Sigmoid colon (tissue), 7 donors: ENCODE data around the gene BBS4. TPM values are rescaled to one million over a fixed set of nuclear protein-coding genes. Genes with fewer than 3 reads are reported as not detected.
A peak's percentile ranks its signal among the peaks of the same experiment; 100 is the strongest.

ENCODE experiments used
- DNase-seq: peaks from one replicate; pipeline ENCODE4 v3.0.0-alpha.2; 2019
- H3K27ac ChIP-seq, 4 donors: fragments of 200-600 bp; sonication (generic); one replicate each; pipeline ENCODE4 v1.5.1; 2016 to 2019; ENCODE audit warnings: mild to moderate bottlenecking in 1 of 4
- H3K27me3 ChIP-seq, 3 donors: fragments of 200-600 bp; sonication (generic); one replicate each; pipeline ENCODE4 v1.5.1; 2019; ENCODE audit warnings: mild to moderate bottlenecking in 1 of 3
- H3K36me3 ChIP-seq, 4 donors: fragments of 200-600 bp; sonication (generic); one replicate each; pipeline ENCODE4 v1.5.1; 2016 to 2019
- H3K4me1 ChIP-seq, 4 donors: fragments of 200-600 bp; sonication (generic); one replicate each; pipeline ENCODE4 v1.5.1; 2017 to 2019
- H3K4me3 ChIP-seq, 4 donors: fragments of 200-600 bp; sonication (generic); one replicate each; pipeline ENCODE4 v1.5.1; 2017 to 2019; ENCODE audit warnings: mild to moderate bottlenecking in 2 of 4, moderate library complexity in 1 of 4
- H3K9me3 ChIP-seq, 4 donors: fragments of 200-600 bp in 3 of 4; sonication (generic) in 3 of 4; one replicate each; pipeline versions ENCODE4 v1.5.1 to v1.6.1; 2013 to 2019
- CTCF ChIP-seq, 4 experiments: fragments of 450-650 bp in 3 of 4; fragments of 200-600 bp in 1 of 4; IDR thresholded peaks; one replicate each; pipeline ENCODE4 v1.5.1; 2016 to 2019; ENCODE audit warnings: antibody characterized with exemption in 4 of 4, mild to moderate bottlenecking in 3 of 4, moderate library complexity in 2 of 4
- EP300 ChIP-seq, 4 donors: sonication (generic); formaldehyde crosslinking; IDR thresholded peaks; one replicate each; pipeline ENCODE4 v1.6.1; 2017; ENCODE audit warnings: antibody characterized with exemption in 4 of 4
- POLR2A ChIP-seq, 2 donors: fragments of 450-650 bp; IDR thresholded peaks; one replicate each; pipeline ENCODE4 v1.6.1; 2016; ENCODE audit warnings: antibody characterized with exemption in 2 of 2, mild to moderate bottlenecking in 2 of 2, moderate library complexity in 2 of 2
- POLR2AphosphoS5 ChIP-seq, 4 donors: sonication (generic); formaldehyde crosslinking; IDR thresholded peaks; one replicate each; pipeline ENCODE4 v1.6.1; 2017; ENCODE audit warnings: antibody characterized with exemption in 4 of 4
- WGBS, 2 donors: extraction: QIAGEN DNeasy Blood & Tissue Kit; methylation state at CpG; one replicate each; pipeline ENCODE4 v1.1.7; 2013; 5-methylcytosine and 5-hydroxymethylcytosine counted together
- intact Hi-C: fragments of 100-400 bp; cut with DNase I; formaldehyde crosslinking; loops from one replicate; pipeline ENCODE4 v1.15.1; 2023
- polyA plus RNA-seq, 3 donors: library from polyadenylated mRNA; stranded (reverse); fragments of 200-250 nt; gene quantifications; one replicate each; pipeline ENCODE4 v1.2.3, GENCODE V29; 2013
- total RNA-seq, 4 donors: library from RNA; depleted of rRNA; stranded (reverse); fragments of >200 nt; gene quantifications; one replicate each; pipeline ENCODE4 v1.1.0, GENCODE V29; 2016
- donor health status: healthy with polysubstance abuse.
- donor health status: Bipolar disorder and iron deficiency.
- donor health status: healthy.

BBS4 gene
- total and polyA plus RNA-seq, 7 donors: 4.4 to 34.3 (median 18.3) TPM

GRCh38 chr15:72782274-72783003 is 96.4 kb downstream of the BBS4 start:
- H3K4me1 ChIP-seq: peaks cover 0 to 27% (median 20%) of the 10 kb centered on the region in 4 donors
- peak overlapping the region; percentile 82 to 93 (median 86) for H3K4me3 ChIP-seq
- H3K9me3 ChIP-seq: no peaks in the 10 kb centered on the region
- intact Hi-C loops: loop anchor here (5.0 kb wide), 4 partner anchors 310 to 850 kb away; partner anchors contain the start of genes ARIH1, MYO9A, NPTN and SENP8
- DNase-seq: no peak
- TF ChIP-seq EP300 (IDR thresholded peaks at IDR 0.05): no peak
- no peak for TF ChIP-seq CTCF (IDR thresholded peaks at IDR 0.05)
- TF ChIP-seq POLR2AphosphoS5 (IDR thresholded peaks at IDR 0.05): no peak
- no peak for TF ChIP-seq POLR2A (IDR thresholded peaks at IDR 0.05)
- H3K27ac ChIP-seq: peak overlapping the region; percentile 92 to 97 (median 94)
- WGBS, 2 donors: 23 to 41% methylated on average over 14 of the region's 14 CpGs
- no peaks in the 10 kb centered on the region for H3K27me3 ChIP-seq
- H3K36me3 ChIP-seq: peaks cover 0 to 22% (median 0%) of the 10 kb centered on the region in 4 donors

GRCh38 chr15:72783004-72783639 is 97.1 kb downstream of the BBS4 start:
- TF ChIP-seq EP300 (IDR thresholded peaks at IDR 0.05) (no peak), CTCF (IDR thresholded peaks at IDR 0.05) (no peak), POLR2AphosphoS5 (IDR thresholded peaks at IDR 0.05) (no peak), POLR2A (IDR thresholded peaks at IDR 0.05) (no peak)
- intact Hi-C loops: loop anchor here (5.0 kb wide), 4 partner anchors 311 to 849 kb away; partner anchors contain the start of genes ARIH1, MYO9A, NPTN and SENP8
- DNase-seq: peak; percentile 76
- no peaks in the 10 kb centered on the region for H3K9me3 ChIP-seq
- 0% methylated on average over 52 of the region's 52 CpGs for WGBS, 2 donors
- no peaks in the 10 kb centered on the region for H3K27me3 ChIP-seq
- peaks cover 0 to 16% (median 0%) of the 10 kb centered on the region in 4 donors for H3K36me3 ChIP-seq
- H3K4me3 ChIP-seq: peak overlapping the region; percentile 82 to 93 (median 86)
- peaks cover 0 to 27% (median 20%) of the 10 kb centered on the region in 4 donors for H3K4me1 ChIP-seq
- peak overlapping the region; percentile 92 to 97 (median 94) for H3K27ac ChIP-seq

- no peaks in the 10 kb centered on the region for H3K9me3 ChIP-seq
- H3K4me3 ChIP-seq: peak within 1 kb of the TSS; percentile 82 to 93 (median 86)
- no peaks in the 10 kb centered on the region for H3K27me3 ChIP-seq
- DNase-seq: peak; percentile 96
- peaks cover 0 to 27% (median 20%) of the 10 kb centered on the region in 4 donors for H3K4me1 ChIP-seq
- intact Hi-C loops: loop anchor here (2.0 to 5.0 kb wide), 6 partner anchors 269 to 848 kb away; partner anchors contain the start of genes ARIH1, MYO9A, NEO1 and NPTN
- peak in 3 of 4 experiments; percentile 20 to 54 (median 49) for TF ChIP-seq CTCF (IDR thresholded peaks at IDR 0.05)
- peak; percentile 91 to 98 (median 97) for TF ChIP-seq POLR2AphosphoS5 (IDR thresholded peaks at IDR 0.05)
- TF ChIP-seq EP300 (IDR thresholded peaks at IDR 0.05): peak in 1 of 4 donors; percentile 74
- TF ChIP-seq POLR2A (IDR thresholded peaks at IDR 0.05): peak; percentile 70 to 72
- 0 to 1% methylated on average over 68 of the region's 68 CpGs for WGBS, 2 donors
- peak within 1 kb of the TSS; percentile 92 to 97 (median 94) for H3K27ac ChIP-seq
- H3K36me3 ChIP-seq: peaks cover 0 to 13% (median 0%) of the 10 kb centered on the region in 4 donors
These were observed 97.8 kb downstream of the BBS4 start, which contains the start of gene ADPGK for GRCh38 chr15:72783640-72784455. TSS of gene ADPGK (minus strand) at chr15:72783758. CDS start at chr15:72783691, 67 bp downstream.

- peak overlapping the region; percentile 82 to 93 (median 86) for H3K4me3 ChIP-seq
- peaks cover 0 to 7% (median 0%) of the 10 kb centered on the region in 4 donors for H3K36me3 ChIP-seq
- intact Hi-C loops: loop anchor here (2.0 to 5.0 kb wide), 6 partner anchors 268 to 848 kb away; partner anchors contain the start of genes ARIH1, MYO9A, NEO1 and NPTN
- peak in 1 of 4 experiments; percentile 2 for TF ChIP-seq CTCF (IDR thresholded peaks at IDR 0.05)
- TF ChIP-seq POLR2A (IDR thresholded peaks at IDR 0.05): no peak
- TF ChIP-seq EP300 (IDR thresholded peaks at IDR 0.05): no peak
- H3K27ac ChIP-seq: peak overlapping the region; percentile 92 to 97 (median 94)
- no peaks in the 10 kb centered on the region for H3K27me3 ChIP-seq
- no peak for DNase-seq
- WGBS, 2 donors: 35 to 50% methylated on average over 7 of the region's 7 CpGs
- H3K9me3 ChIP-seq: no peaks in the 10 kb centered on the region
- peaks cover 0 to 27% (median 20%) of the 10 kb centered on the region in 4 donors for H3K4me1 ChIP-seq
These were observed 98.5 kb downstream of the BBS4 start for GRCh38 chr15:72784456-72784876.
